Endothelial cell of umbilical vein (primary cell): ENCODE measurements around the gene ARHGAP27. TPM values are rescaled to one million over a fixed set of nuclear protein-coding genes. Genes with fewer than 3 reads are reported as not detected.

ENCODE experiments used
- BruUV-seq: library from RNA; stranded (reverse); fragments of 400-500 nt; replicated peaks from 2 replicates; lab custom pipeline; 2021; lab: Mats Ljungman, UMichigan
- CTCF ChIA-PET: fragments of 300-600, 350-600 bp; sonication (Branson Sonifier 250); formaldehyde crosslinking; loops from one replicate; lab custom pipeline; 2021; ENCODE audit warnings: antibody characterized with exemption, inconsistent platforms; lab: Charles Lee
- POLR2A ChIA-PET: fragments of 300-600, 350-600 bp; sonication (Branson Sonifier 250); formaldehyde crosslinking; loops from one replicate; lab custom pipeline; 2021; ENCODE audit warnings: antibody characterized with exemption, inconsistent platforms; lab: Charles Lee
- DNase-seq: peaks from one replicate; pipeline ENCODE4 v3.0.0-alpha.2; 2011; ENCODE audit warnings: low read depth, low spot score
- FAIRE-seq: peaks from 2 replicates; lab custom pipeline; 2011; peaks lifted over from hg19 to GRCh38; lab: Jason Lieb, UNC
- H2AFZ ChIP-seq: 2 replicates; pipeline ENCODE4 v1.6.0; 2012; ENCODE audit warnings: low read depth, low read length, control low read depth, inconsistent platforms
- H3K27ac ChIP-seq: 2 replicates; pipeline ENCODE4 v1.5.1; 2011; ENCODE audit warnings: low read depth, mild to moderate bottlenecking, control low read depth, low read length, moderate library complexity; ENCODE audit not compliant: insufficient read depth
- H3K27me3 ChIP-seq, 2 experiments: 2 replicates each; pipeline versions ENCODE4 v1.6.0 to v1.6.1; 2011; ENCODE audit warnings: low read length in 2 of 2, mixed read lengths in 1 of 2; ENCODE audit not compliant: control insufficient read depth in 2 of 2, insufficient read depth in 2 of 2
- H3K36me3 ChIP-seq, 2 experiments: 2 replicates in 1 of 2; 3 replicates in 1 of 2; pipeline ENCODE4 v1.5.1; 2011; ENCODE audit warnings: low read length in 2 of 2, mild to moderate bottlenecking in 1 of 2, moderate library complexity in 1 of 2; ENCODE audit not compliant: control insufficient read depth in 2 of 2, insufficient read depth in 2 of 2; ENCODE audit errors: extremely low read depth in 1 of 2
- H3K4me1 ChIP-seq: 3 replicates; pipeline ENCODE4 v1.5.1; 2011; ENCODE audit warnings: mild to moderate bottlenecking, low read length; ENCODE audit not compliant: control insufficient read depth, insufficient read depth; ENCODE audit errors: extremely low read depth
- H3K4me2 ChIP-seq: 2 replicates; pipeline ENCODE4 v1.6.1; 2011; ENCODE audit warnings: low read length, control low read depth, mixed read lengths; ENCODE audit not compliant: insufficient read depth
- H3K4me3 ChIP-seq, 3 experiments: fragments of 200-600 bp in 1 of 3; sonication (generic), shearing (Covaris generic) in 1 of 3; replicated peaks in 1 of 3; 2 replicates each; pipeline ENCODE4 v1.5.1; 2011 to 2016; ENCODE audit warnings: control low read depth in 3 of 3, low read length in 3 of 3, mild to moderate bottlenecking in 2 of 3, inconsistent platforms in 1 of 3, low read depth in 1 of 3, moderate library complexity in 1 of 3; ENCODE audit not compliant: insufficient read depth in 1 of 3
- H3K79me2 ChIP-seq: 2 replicates; pipeline ENCODE4 v1.6.0; 2012; ENCODE audit warnings: low read length, inconsistent platforms; ENCODE audit not compliant: control insufficient read depth, insufficient read depth
- H3K9ac ChIP-seq: replicated peaks from 2 replicates; pipeline ENCODE3; 2011; ENCODE audit warnings: low read length, control low read depth; ENCODE audit not compliant: insufficient read depth; ENCODE audit errors: extremely low read depth
- H3K9me1 ChIP-seq: replicated peaks from 3 replicates; pipeline ENCODE4 v1.6.0; 2011; ENCODE audit warnings: mild to moderate bottlenecking, low read length; ENCODE audit not compliant: control insufficient read depth, insufficient read depth; ENCODE audit errors: extremely low read depth
- H3K9me3 ChIP-seq: replicated peaks from 2 replicates; pipeline ENCODE4 v1.5.1; 2012; ENCODE audit warnings: low read length, inconsistent platforms; ENCODE audit not compliant: control insufficient read depth, insufficient read depth
- H4K20me1 ChIP-seq: replicated peaks from 2 replicates; pipeline ENCODE3; 2011; ENCODE audit warnings: mild to moderate bottlenecking, low read length; ENCODE audit not compliant: control insufficient read depth, insufficient read depth; ENCODE audit errors: extremely low read depth
- EZH2 ChIP-seq: IDR thresholded peaks from 2 replicates; pipeline ENCODE4 v1.6.1; 2012; ENCODE audit warnings: borderline replicate concordance, low read depth, mild to moderate bottlenecking, moderate library complexity, low read length, inconsistent platforms; ENCODE audit not compliant: severe bottlenecking
- FOS ChIP-seq: IDR thresholded peaks from 2 replicates; pipeline ENCODE4 v1.6.1; 2011; ENCODE audit warnings: mild to moderate bottlenecking, low read length, moderate library complexity, borderline replicate concordance; ENCODE audit not compliant: insufficient read depth
- GATA2 ChIP-seq: IDR thresholded peaks from 2 replicates; pipeline ENCODE4 v1.7.0; 2011; ENCODE audit warnings: low read depth, mild to moderate bottlenecking, moderate library complexity, mixed read lengths, low read length; ENCODE audit not compliant: insufficient read length, insufficient read depth
- JUN ChIP-seq: IDR thresholded peaks from 2 replicates; pipeline ENCODE4 v1.6.1; 2011; ENCODE audit warnings: borderline replicate concordance, low read depth; ENCODE audit not compliant: insufficient read length, insufficient read depth
- MAX ChIP-seq: IDR thresholded peaks from 2 replicates; pipeline ENCODE4 v1.6.1; 2011; ENCODE audit not compliant: insufficient read depth, insufficient read length
- MYC ChIP-seq: IDR thresholded peaks from one replicate; pipeline ENCODE4 v1.6.1; 2011; ENCODE audit warnings: mild to moderate bottlenecking, low read depth, low read length
- POLR2A ChIP-seq: IDR thresholded peaks from 2 replicates; pipeline ENCODE4 v1.6.1; 2012; ENCODE audit warnings: low read depth, mild to moderate bottlenecking, control low read depth, low read length
- POLR2AphosphoS5 ChIP-seq: IDR thresholded peaks from 2 replicates; pipeline ENCODE4 v1.6.1; 2012; ENCODE audit warnings: low read depth, mild to moderate bottlenecking, control low read depth, low read length, moderate library complexity; ENCODE audit not compliant: insufficient read depth
- dilution Hi-C: fragments of 300-500 bp; cut with MboI; formaldehyde crosslinking; loops from one replicate; pipeline ENCODE4 v1.15.0; 2019; ENCODE audit warnings: low sequenced_read_pairs; ENCODE audit not compliant: extremely low pct_ligation_motif_present
- intact Hi-C: fragments of 100-400 bp; cut with micrococcal nuclease; formaldehyde crosslinking; loops from one replicate; pipeline ENCODE4 v1.10.0; 2022
- polyA plus RNA-seq, 4 experiments: library from polyadenylated mRNA; depleted of rRNA in 3 of 4; stranded (reverse) in 3 of 4; unstranded in 1 of 4; fragments of >200 nt; gene quantifications; 2 replicates each; pipeline versions ENCODE4 v1.2.1 to v1.2.3, GENCODE V29; 2011 to 2012; ENCODE audit warnings: missing spikeins in 1 of 4
- total RNA-seq: library from RNA; stranded (reverse); gene quantifications from 2 replicates; pipeline ENCODE4 v1.2.3, GENCODE V29; 2021
- TF ChIP-seq, protein P1 (sequence below), 2 donors: IDR thresholded peaks; 1 replicate in 1 of 2; 2 replicates in 1 of 2; pipeline ENCODE4 v1.5.1; 2011; ENCODE audit warnings: low read length in 2 of 2, mild to moderate bottlenecking in 2 of 2, moderate library complexity in 2 of 2, control low read depth in 1 of 2, inconsistent platforms in 1 of 2, low read depth in 1 of 2; ENCODE audit not compliant: insufficient read depth in 1 of 2; ENCODE audit errors: extremely low read depth in 1 of 2

Gene ARHGAP27
- total and polyA plus RNA-seq, 2 donors (not counting 3 experiments of a cell fraction or from before 2014, with no cell fraction given), result 21.0 to 47.0 TPM

- DNase-seq, result no peak
Observed at GRCh38 chr17:45366691-45367090, 66.0 kb downstream of the ARHGAP27 start.

GRCh38 chr17:45366049-45366448, 66.6 kb downstream of the ARHGAP27 start:
- Histone ChIP-seq H3K27ac (no peak overlapping the region), H3K4me2 (no peak overlapping the region), H3K9me1 (no peaks in the 10 kb centered on the region), H2AFZ (no peak overlapping the region), H3K79me2 (no peaks in the 10 kb centered on the region), H4K20me1 (no peaks in the 10 kb centered on the region), H3K27me3 (no peaks in the 10 kb centered on the region), H3K4me3 (no peak overlapping the region), H3K4me1 (peaks cover 10% of the 10 kb centered on the region), H3K36me3 (no peaks in the 10 kb centered on the region), H3K9ac (no peak overlapping the region), H3K9me3 (no peaks in the 10 kb centered on the region)
- intact Hi-C loops (no loop called here), dilution Hi-C loops (no loop called here)
- no TSS peak for BruUV-seq
- ChIA-PET CTCF (interaction anchor here (0.6 to 3.1 kb wide), 4 partner anchors 49 to 95 kb away, joined by 3 to 11 read pairs (median 5); partner anchors contain the start of gene MAP3K14), POLR2A (interaction anchor here (0.7 kb wide), 1 partner anchor 89 kb away, joined by 3 read pairs; no protein-coding TSS in a partner anchor)
- no peak for DNase-seq
- FAIRE-seq, result no peak
- TF ChIP-seq FOS, result no peak
- TF ChIP-seq POLR2A, result no peak
- no peak for TF ChIP-seq GATA2
- no peak for TF ChIP-seq MAX
- no peak for TF ChIP-seq POLR2AphosphoS5
- TF ChIP-seq, protein P1, sequence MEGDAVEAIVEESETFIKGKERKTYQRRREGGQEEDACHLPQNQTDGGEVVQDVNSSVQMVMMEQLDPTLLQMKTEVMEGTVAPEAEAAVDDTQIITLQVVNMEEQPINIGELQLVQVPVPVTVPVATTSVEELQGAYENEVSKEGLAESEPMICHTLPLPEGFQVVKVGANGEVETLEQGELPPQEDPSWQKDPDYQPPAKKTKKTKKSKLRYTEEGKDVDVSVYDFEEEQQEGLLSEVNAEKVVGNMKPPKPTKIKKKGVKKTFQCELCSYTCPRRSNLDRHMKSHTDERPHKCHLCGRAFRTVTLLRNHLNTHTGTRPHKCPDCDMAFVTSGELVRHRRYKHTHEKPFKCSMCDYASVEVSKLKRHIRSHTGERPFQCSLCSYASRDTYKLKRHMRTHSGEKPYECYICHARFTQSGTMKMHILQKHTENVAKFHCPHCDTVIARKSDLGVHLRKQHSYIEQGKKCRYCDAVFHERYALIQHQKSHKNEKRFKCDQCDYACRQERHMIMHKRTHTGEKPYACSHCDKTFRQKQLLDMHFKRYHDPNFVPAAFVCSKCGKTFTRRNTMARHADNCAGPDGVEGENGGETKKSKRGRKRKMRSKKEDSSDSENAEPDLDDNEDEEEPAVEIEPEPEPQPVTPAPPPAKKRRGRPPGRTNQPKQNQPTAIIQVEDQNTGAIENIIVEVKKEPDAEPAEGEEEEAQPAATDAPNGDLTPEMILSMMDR (IDR thresholded peaks at IDR 0.05; ENCODE audit: extremely low read depth in 1 of 2, insufficient read depth in 1 of 2, low read depth in 1 of 2, low read length in 2 of 2), result no peak
- no peak for TF ChIP-seq EZH2
- no peak for TF ChIP-seq MYC
- TF ChIP-seq JUN, result no peak

More at GRCh38 chr17:45366691-45367090, 66.0 kb downstream of the ARHGAP27 start:
- POLR2A ChIA-PET, result no interaction called here
- Histone ChIP-seq H3K36me3 (no peaks in the 10 kb centered on the region), H2AFZ (no peak overlapping the region), H3K9me3 (no peaks in the 10 kb centered on the region), H3K9me1 (no peaks in the 10 kb centered on the region), H3K27me3 (no peaks in the 10 kb centered on the region), H3K4me1 (peaks cover 15% of the 10 kb centered on the region), H3K4me3 (no peak overlapping the region), H3K4me2 (no peak overlapping the region), H3K79me2 (no peaks in the 10 kb centered on the region), H4K20me1 (no peaks in the 10 kb centered on the region), H3K9ac (no peak overlapping the region), H3K27ac (no peak overlapping the region)
- no TSS peak for BruUV-seq
- intact Hi-C loops, result no loop called here
- CTCF ChIA-PET, result interaction anchor here (0.6 to 3.1 kb wide), 4 partner anchors 49 to 96 kb away, joined by 3 to 11 read pairs (median 5); partner anchors contain the start of gene MAP3K14
- no peak for FAIRE-seq
- dilution Hi-C loops, result no loop called here
- TF ChIP-seq EZH2 (no peak), FOS (no peak)
